MCF 10A (cell line): Measurements from ENCODE around the gene MYOF. TPM values are rescaled to one million over a fixed set of nuclear protein-coding genes. Genes with fewer than 3 reads are reported as not detected.
"Not testable (repeated sequence)": the region's sequence is repeated elsewhere in the genome, so short reads cannot be mapped to it uniquely, and the experiment has no call there.

Experiments used
- BruUV-seq: library from RNA; stranded (reverse); fragments of 400-500 nt; replicated peaks from 2 replicates; lab custom pipeline; 2021; lab: Mats Ljungman, UMichigan
- CTCF ChIA-PET: fragments of 300-600 bp; sonication (Branson Sonifier 250); formaldehyde crosslinking; extraction: SDS; loops from one replicate; lab custom pipeline; 2021; ENCODE audit warnings: antibody characterized with exemption, inconsistent platforms; lab: Yijun Ruan, JAX
- POLR2A ChIA-PET: fragments of 300-600, 350-650 bp; sonication (Branson Sonifier 250); formaldehyde crosslinking; extraction: SDS; loops from one replicate; lab custom pipeline; 2020; ENCODE audit warnings: antibody characterized with exemption, inconsistent platforms; lab: Yijun Ruan, JAX
- DNase-seq: peaks from one replicate; pipeline ENCODE4 v3.0.0-alpha.2; 2018; ENCODE audit not compliant: unreplicated experiment
- H3K27ac Mint-ChIP-seq: one replicate; pipeline ENCODE4 v1.8.0; 2022; ENCODE audit warnings: mild to moderate bottlenecking, low read depth, mixed read lengths; ENCODE audit not compliant: unreplicated experiment
- H3K27me3 Mint-ChIP-seq: one replicate; pipeline ENCODE4 v1.8.0; 2022; ENCODE audit warnings: mixed read lengths; ENCODE audit not compliant: insufficient read depth, unreplicated experiment
- H3K36me3 Mint-ChIP-seq: one replicate; pipeline ENCODE4 v1.8.0; 2022; ENCODE audit warnings: mild to moderate bottlenecking, moderate library complexity, mixed read lengths; ENCODE audit not compliant: insufficient read depth, unreplicated experiment
- H3K4me1 Mint-ChIP-seq: one replicate; pipeline ENCODE4 v1.8.0; 2022; ENCODE audit warnings: mixed read lengths; ENCODE audit not compliant: insufficient read depth, unreplicated experiment
- H3K4me3 Mint-ChIP-seq: one replicate; pipeline ENCODE4 v1.8.0; 2022; ENCODE audit warnings: mild to moderate bottlenecking, moderate library complexity, mixed read lengths; ENCODE audit not compliant: unreplicated experiment
- H3K9me3 Mint-ChIP-seq: one replicate; pipeline ENCODE4 v1.8.0; 2022; ENCODE audit warnings: mixed read lengths; ENCODE audit not compliant: unreplicated experiment
- intact Hi-C: fragments of 100-400 bp; cut with micrococcal nuclease; formaldehyde crosslinking; loops from 2 replicates; pipeline ENCODE4 v1.14.1; 2022
- total RNA-seq: library from RNA; stranded (reverse); gene quantifications from 2 replicates; pipeline ENCODE4 v1.2.3, GENCODE V29; 2022
- TF ChIP-seq, protein P1 (sequence below): fragments of 200-600 bp; IDR thresholded peaks from one replicate; pipeline ENCODE4 v1.8.0; 2022; ENCODE audit warnings: antibody characterized with exemption, mild to moderate bottlenecking; ENCODE audit not compliant: unreplicated experiment

MYOF gene
- total RNA-seq, 1 experiment from 2014 or later = 167 TPM

DNA sequence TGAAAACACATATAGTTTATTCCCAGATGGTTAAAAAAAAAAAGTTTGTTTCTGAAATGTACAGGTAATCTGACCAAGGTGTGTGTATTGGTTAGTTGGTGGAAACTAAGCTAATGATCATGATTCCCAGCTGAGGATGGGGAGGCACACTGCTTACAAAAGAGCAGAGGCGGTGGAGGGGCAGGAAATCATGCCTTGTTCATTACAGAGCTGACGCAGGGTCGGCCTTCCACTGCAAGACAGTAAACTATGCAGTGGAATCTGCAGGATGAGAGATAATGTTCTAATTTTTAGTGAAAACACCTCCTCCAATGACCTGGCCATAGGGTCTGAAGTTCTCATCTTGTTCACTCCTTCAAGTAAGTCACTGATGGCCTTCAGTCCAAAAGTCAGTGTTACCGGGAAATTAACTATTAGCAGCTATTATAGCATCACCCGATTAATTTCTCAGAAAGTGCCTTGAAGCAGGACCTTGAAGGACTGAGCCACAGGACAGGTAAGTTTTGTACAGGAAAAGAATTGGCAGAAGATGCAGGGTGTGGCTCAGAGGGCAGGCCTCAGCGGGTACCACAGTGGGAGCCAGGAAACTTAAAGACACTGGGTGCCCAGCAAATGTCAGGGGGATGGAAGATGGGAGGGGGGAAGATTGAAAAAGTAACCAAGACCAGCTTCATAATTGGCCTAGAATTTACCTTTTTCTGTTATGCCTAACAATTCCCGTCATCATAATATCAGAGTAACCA is 36.0 kb downstream of the MYOF start:
- Mint-ChIP-seq H3K27ac (peak overlapping the region; percentile 99), H3K9me3 (no peaks in the 10 kb centered on the region), H3K27me3 (no peaks in the 10 kb centered on the region), H3K4me3 (peak overlapping the region; percentile 40), H3K36me3 (peaks cover 50% of the 10 kb centered on the region), H3K4me1 (peaks cover 46% of the 10 kb centered on the region)
- ChIA-PET CTCF (interaction anchor here (0.6 to 12.9 kb wide), 17 partner anchors 10 to 603 kb away, joined by 3 to 139 read pairs (median 4); partner anchors contain the start of gene MYOF), POLR2A (interaction anchor here (0.6 to 39.8 kb wide), 12 partner anchors 9 to 984 kb away, joined by 3 to 2342 read pairs (median 4); partner anchors contain the start of genes CEP55 and MYOF)
- TF ChIP-seq, protein P1, sequence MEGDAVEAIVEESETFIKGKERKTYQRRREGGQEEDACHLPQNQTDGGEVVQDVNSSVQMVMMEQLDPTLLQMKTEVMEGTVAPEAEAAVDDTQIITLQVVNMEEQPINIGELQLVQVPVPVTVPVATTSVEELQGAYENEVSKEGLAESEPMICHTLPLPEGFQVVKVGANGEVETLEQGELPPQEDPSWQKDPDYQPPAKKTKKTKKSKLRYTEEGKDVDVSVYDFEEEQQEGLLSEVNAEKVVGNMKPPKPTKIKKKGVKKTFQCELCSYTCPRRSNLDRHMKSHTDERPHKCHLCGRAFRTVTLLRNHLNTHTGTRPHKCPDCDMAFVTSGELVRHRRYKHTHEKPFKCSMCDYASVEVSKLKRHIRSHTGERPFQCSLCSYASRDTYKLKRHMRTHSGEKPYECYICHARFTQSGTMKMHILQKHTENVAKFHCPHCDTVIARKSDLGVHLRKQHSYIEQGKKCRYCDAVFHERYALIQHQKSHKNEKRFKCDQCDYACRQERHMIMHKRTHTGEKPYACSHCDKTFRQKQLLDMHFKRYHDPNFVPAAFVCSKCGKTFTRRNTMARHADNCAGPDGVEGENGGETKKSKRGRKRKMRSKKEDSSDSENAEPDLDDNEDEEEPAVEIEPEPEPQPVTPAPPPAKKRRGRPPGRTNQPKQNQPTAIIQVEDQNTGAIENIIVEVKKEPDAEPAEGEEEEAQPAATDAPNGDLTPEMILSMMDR = no peak
- peak; percentile 51 for DNase-seq
- intact Hi-C loops = no loop called here
- BruUV-seq = TSS peak; percentile 73

DNA sequence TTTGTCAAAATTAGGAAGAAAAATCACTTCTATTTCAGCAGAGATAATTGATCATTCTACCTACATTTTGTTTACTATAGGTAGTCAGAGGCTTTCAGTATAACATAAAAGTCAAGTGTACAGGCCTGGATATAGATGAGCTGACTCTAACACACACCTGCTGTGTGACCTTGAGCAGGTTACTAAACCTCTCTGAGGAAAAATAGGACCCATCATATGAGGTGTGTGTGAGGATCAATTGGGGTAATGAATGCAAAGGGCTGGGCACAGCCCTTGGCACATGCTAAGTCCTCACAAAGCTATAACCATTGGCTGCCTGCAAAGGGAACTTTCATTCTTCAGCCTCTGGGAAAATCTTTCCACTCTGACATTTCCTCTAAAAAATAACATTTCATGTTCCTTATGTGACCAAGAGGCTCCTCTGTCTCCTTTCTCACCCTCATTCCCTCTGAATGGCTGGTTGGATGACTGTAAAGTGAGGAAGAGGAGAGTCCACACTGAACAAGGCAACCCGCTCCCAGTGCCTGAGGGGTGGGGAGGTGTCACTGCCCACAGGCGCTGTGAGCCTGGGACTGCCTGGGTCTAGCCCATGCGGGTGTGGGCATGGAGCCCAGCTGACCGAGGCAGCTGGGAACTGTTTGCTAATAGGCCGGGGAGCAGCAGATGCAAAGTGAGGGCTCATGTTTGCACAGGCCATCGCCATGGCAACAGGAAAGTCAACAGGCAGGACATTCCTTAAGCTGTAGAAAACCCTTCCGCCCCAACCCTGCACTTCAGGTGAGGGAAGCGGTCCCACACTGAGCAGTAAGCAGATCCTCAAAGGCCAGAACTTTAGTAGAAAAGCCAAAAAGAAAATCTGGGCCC is 36.8 kb downstream of the MYOF start:
- H3K27me3 Mint-ChIP-seq = no peaks in the 10 kb centered on the region
- H3K9me3 Mint-ChIP-seq = no peaks in the 10 kb centered on the region
- POLR2A ChIA-PET = interaction anchor here (0.6 to 39.8 kb wide), 11 partner anchors 8 to 69 kb away, joined by 3 to 2342 read pairs (median 4); partner anchors contain the start of genes CEP55 and MYOF
- CTCF ChIA-PET = interaction anchor here (0.6 to 12.9 kb wide), 16 partner anchors 13 to 603 kb away, joined by 3 to 139 read pairs (median 4); partner anchors contain the start of gene MYOF
- TF ChIP-seq, protein P1 = no peak
- H3K4me1 Mint-ChIP-seq = peaks cover 53% of the 10 kb centered on the region
- H3K36me3 Mint-ChIP-seq = peaks cover 44% of the 10 kb centered on the region
- no TSS peak for BruUV-seq
- H3K27ac Mint-ChIP-seq = peak overlapping the region; percentile 99
- peak; percentile 99 for DNase-seq
- peak overlapping the region; percentile 38 for H3K4me3 Mint-ChIP-seq
- intact Hi-C loops = no loop called here

DNA sequence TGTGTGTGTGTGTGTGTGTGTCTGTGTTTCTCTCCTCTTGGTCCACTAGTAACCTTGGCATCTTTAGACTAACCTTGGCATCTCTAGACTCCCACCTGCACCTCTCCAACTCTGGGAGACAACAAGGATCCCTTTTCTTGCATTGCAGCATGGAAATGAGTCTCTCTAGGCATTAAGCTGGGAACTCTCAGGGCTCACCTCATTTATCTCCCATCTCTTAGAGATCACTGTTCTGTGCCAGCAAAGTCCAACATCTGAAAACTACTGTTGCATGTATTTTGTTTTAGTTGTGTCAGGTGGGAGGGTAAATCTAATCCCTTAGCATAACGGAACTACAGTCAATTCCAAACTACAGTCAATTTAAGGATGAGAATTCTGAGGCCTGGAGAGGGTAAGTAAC is 38.7 kb downstream of the MYOF start:
- Mint-ChIP-seq H3K27ac (no peak overlapping the region), H3K4me1 (peaks cover 69% of the 10 kb centered on the region), H3K9me3 (no peaks in the 10 kb centered on the region), H3K27me3 (no peaks in the 10 kb centered on the region), H3K36me3 (peaks cover 42% of the 10 kb centered on the region), H3K4me3 (no peak overlapping the region)
- no peak for DNase-seq
- intact Hi-C loops = no loop called here
- POLR2A ChIA-PET = interaction anchor here (0.6 to 39.8 kb wide), 4 partner anchors 16 to 373 kb away, joined by 3 to 2342 read pairs (median 4); partner anchors contain the start of gene MYOF
- no TSS peak for BruUV-seq
- CTCF ChIA-PET = interaction anchor here (1.2 to 12.9 kb wide), 7 partner anchors 16 to 66 kb away, joined by 3 to 139 read pairs (median 4); partner anchors contain the start of gene MYOF
- TF ChIP-seq, protein P1 = no peak

DNA sequence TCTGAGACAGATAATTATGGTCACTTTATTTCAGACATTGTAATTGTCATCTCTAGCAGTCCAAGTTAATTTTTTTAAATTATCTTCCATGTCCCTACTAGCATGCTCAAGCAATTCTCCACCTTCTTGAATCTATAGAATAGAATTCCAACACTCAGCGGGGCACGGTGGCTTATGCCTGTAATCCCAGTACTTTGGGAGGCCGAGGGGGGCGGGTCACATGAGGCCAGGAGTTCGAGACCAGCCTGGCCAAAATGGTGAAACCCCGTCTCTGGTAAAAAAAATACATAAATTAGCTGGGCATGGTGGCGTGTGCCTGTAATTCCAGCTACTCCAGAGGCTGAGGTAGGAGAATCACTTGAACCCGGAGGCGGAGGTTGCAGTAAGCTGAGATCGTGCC is 39.4 kb downstream of the MYOF start:
- not testable (repeated sequence) for BruUV-seq, H3K27me3 Mint-ChIP-seq
- POLR2A ChIA-PET = interaction anchor here (0.7 to 39.8 kb wide), 4 partner anchors 25 to 66 kb away, joined by 3 to 2342 read pairs (median 18); partner anchors contain the start of genes CEP55 and MYOF

More for the DNA sequence above, 39.4 kb downstream of the MYOF start:
- H3K4me3 Mint-ChIP-seq, DNase-seq, intact Hi-C loops, H3K9me3 Mint-ChIP-seq: not testable (repeated sequence)
- H3K27ac Mint-ChIP-seq = peak overlapping the region; percentile 95
- CTCF ChIA-PET = interaction anchor here (1.5 to 12.9 kb wide), 5 partner anchors 26 to 66 kb away, joined by 4 to 139 read pairs (median 12); partner anchors contain the start of gene MYOF
- H3K36me3 Mint-ChIP-seq = peaks cover 44% of the 10 kb centered on the region
- peaks cover 77% of the 10 kb centered on the region for H3K4me1 Mint-ChIP-seq
